Measurements from ENCODE around the gene DCP1B.

- TF ChIP-seq EP300 (IDR thresholded peaks at IDR 0.05) (no peak), CTCF (IDR thresholded peaks at IDR 0.05) (no peak), POLR2AphosphoS5 (IDR thresholded peaks at IDR 0.05) (no peak), POLR2A (IDR thresholded peaks at IDR 0.05) (no peak)
These were observed 78.6 kb downstream of the DCP1B start for GRCh38 chr12:1925684-1926006.
